Measurements from ENCODE around the gene ZMIZ1. TPM values are rescaled to one million over a fixed set of nuclear protein-coding genes. Genes with fewer than 3 reads are reported as not detected.

Gene ZMIZ1
- total RNA-seq, 1 donor from 2014 or later: 173 TPM

- Mint-ChIP-seq H3K4me3 (no peak overlapping the region), H3K36me3 (peaks cover 35% of the 10 kb centered on the region), H3K27me3 (ENCODE audit: low read depth) (no peaks in the 10 kb centered on the region), H3K4me1 (peaks cover under 1% of the 10 kb centered on the region), H3K9me3 (no peaks in the 10 kb centered on the region), H3K27ac (peak overlapping the region; percentile 25)
- TF ChIP-seq CTCF (IDR thresholded peaks at IDR 0.05; ENCODE audit: unreplicated experiment): no peak
- DNase-seq (ENCODE audit: low spot score in 2 of 2, unreplicated experiment in 2 of 2): no peak
These were observed 243.0 kb downstream of the ZMIZ1 start for GRCh38 chr10:79311581-79312407.

DNA sequence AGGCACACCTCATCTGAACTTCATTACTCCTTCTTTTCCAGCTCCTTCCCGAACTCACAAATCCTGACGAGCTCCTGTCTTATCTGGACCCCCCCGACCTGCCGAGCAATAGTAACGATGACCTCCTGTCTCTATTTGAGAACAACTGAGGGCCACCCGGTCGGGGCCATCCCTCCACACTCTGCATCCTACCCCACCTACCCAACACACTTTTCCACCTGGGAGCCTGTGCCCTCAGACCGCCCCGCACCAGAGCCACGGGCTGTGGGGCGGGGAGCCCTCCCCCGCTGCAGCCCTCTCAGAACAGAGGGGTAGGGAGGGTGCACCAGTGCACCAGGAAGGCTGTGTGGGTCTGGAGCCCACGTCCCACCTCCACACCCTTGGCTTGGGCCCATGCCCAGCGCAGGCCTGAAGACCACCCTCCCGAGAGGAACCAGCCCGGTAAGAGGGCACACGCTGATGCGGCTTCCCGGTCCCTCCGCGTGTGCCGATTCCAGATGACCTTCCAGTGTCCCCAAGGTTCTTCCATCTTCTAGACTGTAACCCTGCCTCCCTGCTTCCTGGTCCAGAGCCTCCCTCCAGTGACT lies 243.9 kb downstream of the ZMIZ1 start:
- H3K4me3 Mint-ChIP-seq: no peak overlapping the region

DNA sequence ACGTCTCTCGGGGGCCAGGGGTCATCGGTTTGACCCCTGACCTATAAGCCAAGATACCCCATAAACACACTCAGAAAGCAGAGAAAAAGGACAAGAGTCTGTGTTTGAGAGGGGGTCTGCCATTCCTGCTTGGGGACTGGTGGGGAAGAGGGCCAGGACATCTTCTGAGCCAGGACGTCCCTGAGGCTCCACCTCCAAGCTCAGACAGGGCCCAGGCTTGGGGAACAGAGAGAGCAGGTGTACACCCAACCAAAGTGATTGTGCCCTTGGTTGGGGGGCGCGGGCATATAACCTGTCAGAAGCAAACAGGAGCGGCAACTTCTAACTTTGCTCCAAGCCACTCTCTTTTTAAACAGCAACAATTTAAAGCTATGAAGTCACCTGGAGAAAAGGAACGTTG lies 244.6 kb downstream of the ZMIZ1 start:
- H3K27ac Mint-ChIP-seq: no peak overlapping the region
- no peak for TF ChIP-seq CTCF (IDR thresholded peaks at IDR 0.05; ENCODE audit: unreplicated experiment)
- H3K4me3 Mint-ChIP-seq: no peak overlapping the region
- peaks cover 28% of the 10 kb centered on the region for H3K36me3 Mint-ChIP-seq
- H3K27me3 Mint-ChIP-seq (ENCODE audit: low read depth): no peaks in the 10 kb centered on the region
- H3K9me3 Mint-ChIP-seq: no peaks in the 10 kb centered on the region
- no peak for DNase-seq (ENCODE audit: low spot score in 2 of 2, unreplicated experiment in 2 of 2)
- peaks cover 16% of the 10 kb centered on the region for H3K4me1 Mint-ChIP-seq

More for the DNA sequence above, 243.9 kb downstream of the ZMIZ1 start:
- Mint-ChIP-seq H3K4me1 (peaks cover 10% of the 10 kb centered on the region), H3K27ac (peak overlapping the region; percentile 53), H3K9me3 (no peaks in the 10 kb centered on the region), H3K27me3 (ENCODE audit: low read depth) (no peaks in the 10 kb centered on the region), H3K36me3 (peaks cover 34% of the 10 kb centered on the region)
- no peak for TF ChIP-seq CTCF (IDR thresholded peaks at IDR 0.05; ENCODE audit: unreplicated experiment)
- no peak for DNase-seq (ENCODE audit: low spot score in 2 of 2, unreplicated experiment in 2 of 2)

DNA sequence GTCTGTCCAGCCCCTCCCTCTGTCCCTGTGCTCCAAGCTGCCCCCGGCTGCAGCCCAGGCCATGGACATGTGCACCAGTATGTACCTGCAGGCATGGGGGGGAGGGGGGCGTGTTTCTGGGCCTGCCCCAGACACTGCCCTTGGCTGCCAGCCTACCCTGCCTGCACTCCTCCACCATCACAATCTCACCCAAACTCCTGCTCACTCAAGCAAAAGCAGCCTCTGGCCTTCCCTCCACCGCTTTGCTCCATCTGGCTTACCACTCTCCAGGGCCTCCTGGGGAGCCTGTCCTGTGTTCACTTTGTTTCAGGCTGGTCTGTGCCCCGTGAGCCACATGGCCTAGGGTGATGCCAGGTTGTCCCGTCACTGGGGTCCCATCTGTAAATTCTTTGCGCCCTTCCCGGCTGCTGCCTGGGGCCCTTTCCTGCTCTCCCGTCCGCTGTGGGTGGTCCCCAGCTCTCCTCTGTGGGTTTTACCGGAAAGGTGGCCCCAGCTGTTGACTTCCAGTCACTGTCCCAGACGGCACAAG lies 245.2 kb downstream of the ZMIZ1 start:
- Mint-ChIP-seq H3K36me3 (peaks cover 27% of the 10 kb centered on the region), H3K27ac (peak overlapping the region; percentile 34), H3K9me3 (peaks cover 2% of the 10 kb centered on the region), H3K27me3 (ENCODE audit: low read depth) (no peaks in the 10 kb centered on the region), H3K4me3 (no peak overlapping the region), H3K4me1 (peaks cover 16% of the 10 kb centered on the region)
- TF ChIP-seq CTCF (IDR thresholded peaks at IDR 0.05; ENCODE audit: unreplicated experiment): no peak
- DNase-seq (ENCODE audit: low spot score in 2 of 2, unreplicated experiment in 2 of 2): no peak

DNA sequence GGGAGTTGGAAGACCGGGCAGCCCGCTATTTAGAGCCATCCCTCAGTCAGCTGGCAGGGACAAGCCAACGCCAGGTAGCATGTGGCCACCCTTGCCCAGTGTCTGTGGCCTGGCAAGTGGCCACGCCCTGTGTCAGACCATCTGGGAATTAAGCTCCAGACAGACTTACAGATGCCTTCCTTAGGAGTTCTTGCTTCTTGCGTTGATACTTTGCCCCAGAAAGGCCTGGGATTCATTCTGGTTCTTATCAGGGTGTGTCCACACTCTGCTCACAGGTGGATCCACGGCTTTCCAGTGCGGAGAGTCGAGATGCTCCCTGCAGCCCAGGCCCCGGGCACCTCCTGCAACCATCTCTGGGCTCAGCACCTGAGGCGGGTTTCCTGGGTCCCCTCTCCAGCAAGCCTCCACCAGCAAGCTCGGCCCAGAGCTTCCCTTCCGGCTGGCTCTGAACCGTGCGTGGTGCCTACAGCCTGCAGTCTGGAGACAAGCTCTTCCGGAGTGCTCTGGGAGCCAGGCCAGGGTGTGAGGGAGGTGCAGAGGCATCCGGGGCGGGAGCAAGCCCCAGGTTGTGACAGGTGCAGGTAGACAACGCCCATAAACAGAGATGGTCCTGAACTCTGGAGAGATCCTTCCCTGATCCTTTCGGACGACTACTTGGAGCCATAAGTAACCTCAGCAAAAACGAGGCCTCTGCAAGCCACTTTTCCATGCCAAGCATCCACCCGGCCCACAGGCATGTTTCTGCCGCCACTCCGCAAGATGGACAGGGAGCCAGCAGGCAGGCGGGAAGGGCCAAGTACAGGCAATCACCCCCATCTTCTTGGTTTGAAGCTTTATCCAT lies 246.2 kb downstream of the ZMIZ1 start:
- no peak overlapping the region for H3K27ac Mint-ChIP-seq
- no peak overlapping the region for H3K4me3 Mint-ChIP-seq
- H3K27me3 Mint-ChIP-seq (ENCODE audit: low read depth): no peaks in the 10 kb centered on the region
- H3K36me3 Mint-ChIP-seq: peaks cover 21% of the 10 kb centered on the region
- no peak for DNase-seq (ENCODE audit: low spot score in 2 of 2, unreplicated experiment in 2 of 2)
- peaks cover 16% of the 10 kb centered on the region for H3K4me1 Mint-ChIP-seq
- H3K9me3 Mint-ChIP-seq: peaks cover 8% of the 10 kb centered on the region
- TF ChIP-seq CTCF (IDR thresholded peaks at IDR 0.05; ENCODE audit: unreplicated experiment): no peak

All from mesothelial cell of epicardium (in vitro differentiated cells).